ENCODE measurements around the gene YWHAQ.

Gene YWHAQ

DNA sequence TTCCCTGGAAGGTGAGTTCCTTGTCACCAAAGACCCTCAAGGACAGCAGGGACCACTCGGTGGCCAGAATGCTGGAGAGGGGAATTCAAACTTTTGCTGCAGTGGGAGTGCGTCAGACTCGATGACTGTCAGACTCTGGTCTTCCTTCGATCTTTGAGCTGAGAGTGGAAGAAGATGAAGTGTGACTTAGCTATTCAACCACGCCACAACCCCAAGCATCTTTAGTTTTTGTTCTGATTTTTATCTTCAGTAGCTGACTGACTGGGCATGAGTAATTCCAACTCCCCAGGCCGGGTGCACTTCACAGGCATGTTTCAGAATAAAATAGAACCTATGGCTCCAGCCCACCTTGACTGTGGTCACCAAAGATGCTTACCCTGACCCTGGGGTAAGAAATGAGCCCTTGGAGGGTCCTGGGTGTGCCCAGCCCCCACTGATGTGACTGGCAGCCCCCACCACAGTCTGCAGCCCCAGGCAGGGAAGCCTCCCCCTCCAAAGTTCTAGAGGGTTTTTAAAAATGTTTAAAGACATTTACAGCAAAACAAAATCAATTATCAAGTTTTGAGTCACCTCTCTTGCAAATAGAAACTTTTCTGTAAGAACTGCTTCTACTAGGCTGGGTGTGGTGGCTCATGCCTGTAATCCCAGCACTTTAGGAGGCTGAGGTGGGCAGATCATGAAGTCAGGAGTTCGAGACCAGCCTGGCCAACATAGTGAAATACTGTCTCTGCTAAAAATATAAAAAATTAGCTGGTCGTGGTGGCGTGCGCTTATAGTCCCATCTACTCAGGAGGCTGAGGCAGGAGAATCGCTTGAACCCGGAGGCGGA lies 24.9 kb upstream of the YWHAQ start:
- DNase-seq: peak; percentile 43

DNA sequence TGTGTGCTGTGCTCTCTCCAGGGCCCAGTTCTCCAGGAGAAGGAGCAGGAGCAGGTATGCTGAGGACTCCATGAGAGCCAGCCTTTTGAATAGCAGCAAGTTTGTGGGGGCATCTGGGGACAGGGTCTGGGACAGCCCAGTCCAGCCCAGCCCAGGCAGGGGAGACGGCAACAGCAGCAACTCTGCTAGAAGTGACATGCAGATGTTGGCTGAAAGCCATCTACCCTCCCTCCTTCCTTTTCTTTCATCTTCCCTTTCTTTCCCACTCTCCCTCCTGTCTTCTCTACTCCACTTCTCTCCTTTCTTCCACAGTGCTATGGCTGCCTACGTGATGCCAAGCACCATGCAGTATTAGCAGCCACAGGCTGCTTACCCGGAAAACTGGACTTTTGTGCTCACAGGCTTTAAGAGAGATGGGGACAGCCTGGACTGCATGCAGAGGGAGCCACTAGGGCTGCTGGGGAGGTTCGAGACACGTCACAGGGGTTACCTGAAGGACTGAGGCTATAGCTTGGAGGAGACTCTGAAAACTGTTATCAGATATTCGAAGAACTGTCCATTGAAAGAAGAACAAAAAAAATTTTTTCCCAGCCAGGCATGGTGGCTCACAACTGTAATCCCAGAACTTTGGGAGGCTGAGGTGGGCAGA lies 23.8 kb upstream of the YWHAQ start:
- DNase-seq: no peak

DNA sequence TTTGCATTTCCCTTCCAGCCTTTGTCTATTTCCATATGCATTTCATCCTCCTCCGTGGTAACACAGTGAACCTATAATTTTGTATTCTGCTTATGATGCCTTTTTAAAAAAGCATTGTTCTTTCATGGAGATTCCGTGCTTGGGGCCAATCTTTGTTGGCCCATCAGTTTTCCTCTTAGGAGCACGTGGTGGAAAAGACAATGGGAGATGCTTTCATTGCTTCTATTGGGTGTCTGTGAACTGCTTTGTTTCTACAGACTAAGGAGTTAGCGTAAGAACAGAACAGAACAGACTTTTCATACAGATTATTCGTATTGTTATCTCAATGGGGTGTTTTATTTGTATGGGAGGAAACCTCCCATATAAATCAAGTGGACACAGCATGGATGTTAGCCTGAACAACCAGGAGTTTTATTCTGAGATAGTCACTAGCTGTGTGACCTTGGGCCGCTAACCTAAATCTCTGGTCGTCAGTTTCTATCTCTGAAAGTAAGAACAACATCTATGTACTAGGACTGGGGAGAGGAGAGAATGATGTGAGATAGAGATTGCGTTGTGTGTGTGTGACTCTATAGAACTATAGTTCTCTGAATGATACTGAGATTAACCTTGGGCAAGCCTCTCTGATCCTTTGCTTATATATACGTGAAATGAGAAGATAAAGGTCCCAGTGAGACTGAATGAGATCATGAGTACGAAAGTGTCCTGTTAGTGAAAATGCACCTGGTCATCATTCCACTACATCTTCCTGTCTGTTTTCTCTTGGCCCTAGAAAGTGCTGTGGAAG lies 22.9 kb upstream of the YWHAQ start:
- DNase-seq: no peak

DNA sequence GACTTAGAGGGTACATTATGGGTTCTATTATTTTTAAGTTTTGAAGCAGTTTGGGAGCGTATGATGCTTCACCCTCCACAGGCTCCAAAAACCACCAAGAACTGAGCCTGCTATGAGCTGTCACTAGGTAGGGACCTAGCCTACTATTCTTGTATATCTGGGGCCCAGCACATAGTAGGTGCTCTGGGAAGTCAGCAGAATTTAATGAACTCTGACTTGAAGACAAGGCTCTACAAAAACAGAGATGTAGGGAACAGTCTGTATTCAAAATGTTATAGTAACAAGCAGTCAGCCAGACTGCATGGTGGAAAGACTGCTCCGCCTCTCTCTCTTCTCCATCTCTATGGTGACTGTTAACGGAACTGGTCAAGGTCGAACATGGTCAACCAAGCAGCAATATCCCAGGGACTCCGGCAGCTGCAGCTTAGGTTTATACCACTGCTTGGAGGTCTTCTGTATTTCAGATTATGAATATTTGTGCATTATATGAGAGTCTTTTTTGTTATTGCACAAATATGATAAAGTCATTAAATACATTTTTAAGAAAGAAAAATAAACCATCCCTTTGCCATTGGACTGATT lies 22.2 kb upstream of the YWHAQ start:
- no peak for DNase-seq

DNA sequence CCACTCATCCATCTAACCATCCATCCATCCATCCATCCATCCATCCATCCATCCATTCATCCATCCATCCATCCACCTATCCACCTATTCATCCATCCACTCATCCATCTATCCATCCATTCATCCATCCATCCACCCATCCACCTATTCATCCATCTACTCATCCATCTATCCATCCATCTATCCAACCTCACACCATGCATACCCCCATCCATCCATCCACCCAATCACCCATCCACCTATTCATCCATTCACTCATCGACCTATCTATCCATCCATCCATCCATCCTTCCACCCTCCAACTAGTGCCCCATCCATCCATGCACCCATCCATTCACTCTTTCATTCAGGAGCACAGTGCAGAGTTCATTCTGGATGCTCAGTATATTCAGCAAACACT lies 21.5 kb upstream of the YWHAQ start:
- no peak for DNase-seq

DNA sequence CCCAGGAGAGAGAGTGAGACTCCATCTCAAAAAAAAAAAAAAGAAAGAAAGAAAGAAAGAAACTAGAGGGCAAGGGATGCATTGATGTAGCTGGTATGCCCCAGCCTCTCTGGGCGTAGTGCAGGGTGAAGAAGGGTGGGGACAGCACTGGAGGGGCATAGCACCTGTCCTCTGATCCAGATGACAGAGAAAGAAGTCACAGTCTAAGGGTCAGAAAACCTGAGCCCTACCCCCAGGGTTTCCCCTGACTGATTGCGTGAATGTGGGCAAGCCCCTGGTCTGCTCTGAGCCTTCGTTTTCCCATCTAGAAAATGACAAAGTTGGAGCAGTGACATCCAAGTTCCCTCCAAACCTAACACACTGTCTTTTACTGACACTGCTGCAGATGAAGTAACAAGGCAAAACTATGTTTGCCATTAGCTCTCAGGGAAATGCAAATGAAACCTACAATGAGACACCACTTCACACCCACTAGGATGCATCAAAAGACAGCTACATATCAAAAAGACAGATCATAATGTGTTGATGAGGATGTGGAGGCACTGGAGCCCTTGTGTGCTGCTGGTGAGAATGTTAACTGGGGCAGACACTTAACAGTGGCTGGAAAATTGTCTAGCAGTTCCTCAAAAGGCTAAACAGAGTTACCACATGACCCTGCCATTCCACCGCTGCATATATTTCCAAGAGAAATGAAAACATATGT lies 19.5 kb upstream of the YWHAQ start:
- no peak for DNase-seq

DNA sequence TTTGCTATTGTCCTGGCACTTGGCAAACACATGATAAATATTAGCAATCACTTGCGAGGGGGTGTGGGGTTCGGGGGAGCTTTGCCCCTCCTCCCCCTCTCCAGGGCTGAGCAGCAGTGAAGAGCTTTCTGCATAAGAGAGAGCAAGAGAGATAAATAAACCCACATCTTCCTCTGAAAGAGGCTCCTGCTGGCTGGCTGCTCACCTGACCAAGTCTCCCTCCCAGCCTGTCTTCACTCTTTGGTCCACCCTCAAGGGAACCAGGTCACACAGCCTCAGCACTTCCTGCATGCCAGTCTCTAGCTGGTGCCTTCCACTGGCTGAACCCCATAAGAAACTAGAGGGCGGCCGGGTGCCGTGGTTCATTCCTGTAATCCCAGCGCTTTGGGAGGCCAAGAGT lies 18.5 kb upstream of the YWHAQ start:
- DNase-seq: no peak

DNA sequence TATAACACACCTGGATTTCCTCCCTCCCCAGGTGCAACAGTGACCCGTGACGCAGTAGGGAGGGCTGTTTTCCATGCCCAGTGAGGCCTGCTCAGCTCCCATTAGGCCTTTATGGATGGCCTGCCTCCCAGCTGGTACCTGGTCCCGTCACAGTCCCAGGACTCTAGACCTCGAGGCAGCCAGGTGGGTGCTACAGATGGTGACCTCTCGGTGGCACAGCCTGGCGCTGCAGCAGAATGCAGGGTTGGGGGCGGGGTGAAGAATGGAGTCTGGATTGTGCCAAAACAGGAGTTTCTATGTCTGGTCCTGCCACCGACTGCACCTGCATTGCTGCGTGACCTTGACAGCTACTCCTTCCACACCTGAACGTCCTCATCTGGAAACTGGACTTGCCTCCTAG lies 18.0 kb upstream of the YWHAQ start:
- no peak for DNase-seq

DNA sequence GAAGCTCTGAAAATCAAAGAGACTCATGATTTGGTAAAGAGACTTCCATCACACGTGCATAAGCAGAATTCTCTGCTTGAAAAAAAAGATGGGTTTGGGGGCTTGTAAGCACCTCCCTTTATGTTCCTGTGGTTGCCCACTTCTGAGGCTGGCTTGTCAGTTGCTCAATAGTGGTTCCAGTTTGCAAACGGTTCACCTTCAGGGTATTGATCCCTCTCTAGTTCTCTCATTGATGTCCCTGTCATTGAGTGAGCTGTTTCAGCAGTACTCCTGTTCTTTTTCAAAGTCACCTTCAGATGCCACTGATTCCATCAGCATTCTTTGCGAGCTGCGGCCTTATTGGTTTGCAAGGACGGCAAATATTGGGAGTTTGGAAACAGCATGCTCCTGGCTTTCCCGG lies 17.1 kb upstream of the YWHAQ start:
- no peak for DNase-seq

DNA sequence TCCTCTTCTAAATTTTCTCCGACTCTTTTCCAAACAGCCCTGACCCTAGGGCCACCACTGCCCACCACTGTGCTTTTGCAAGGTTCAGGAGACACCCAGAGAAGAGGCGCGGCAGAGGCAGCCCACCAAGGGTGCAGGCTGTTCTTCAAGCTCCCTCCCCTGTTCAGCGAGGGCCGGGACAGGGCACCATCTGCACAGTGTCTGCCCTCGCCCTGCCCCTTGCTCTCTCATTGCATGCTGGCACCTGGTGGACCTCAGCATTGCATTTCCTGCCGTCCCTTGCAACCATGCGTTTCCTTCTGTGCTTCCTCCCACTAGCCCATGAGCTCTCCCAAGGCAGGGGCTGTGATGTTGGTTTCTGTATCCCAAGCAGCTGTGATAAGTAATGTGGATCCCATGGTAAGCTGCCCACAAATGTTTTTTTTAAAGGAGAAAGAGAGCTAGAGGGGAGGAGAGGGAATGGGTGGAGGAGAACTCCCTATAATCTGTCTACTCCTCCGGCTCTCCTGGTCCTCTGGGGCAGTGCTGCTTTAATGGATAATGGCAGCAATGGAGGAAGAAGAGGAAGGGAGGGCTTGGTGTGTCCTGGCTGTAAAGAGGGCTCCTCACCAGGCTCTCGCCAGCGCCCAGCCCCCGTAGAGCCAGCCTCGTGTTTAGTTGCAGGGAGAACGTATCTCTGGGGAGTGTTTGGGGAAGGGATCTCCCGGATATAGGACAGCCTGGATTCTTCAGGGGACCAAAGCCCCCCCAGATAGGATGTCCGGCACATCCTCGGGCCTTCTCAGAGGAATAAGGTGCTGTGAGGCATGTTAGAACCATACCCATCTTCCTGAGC lies 15.6 kb upstream of the YWHAQ start:
- no peak for DNase-seq

DNA sequence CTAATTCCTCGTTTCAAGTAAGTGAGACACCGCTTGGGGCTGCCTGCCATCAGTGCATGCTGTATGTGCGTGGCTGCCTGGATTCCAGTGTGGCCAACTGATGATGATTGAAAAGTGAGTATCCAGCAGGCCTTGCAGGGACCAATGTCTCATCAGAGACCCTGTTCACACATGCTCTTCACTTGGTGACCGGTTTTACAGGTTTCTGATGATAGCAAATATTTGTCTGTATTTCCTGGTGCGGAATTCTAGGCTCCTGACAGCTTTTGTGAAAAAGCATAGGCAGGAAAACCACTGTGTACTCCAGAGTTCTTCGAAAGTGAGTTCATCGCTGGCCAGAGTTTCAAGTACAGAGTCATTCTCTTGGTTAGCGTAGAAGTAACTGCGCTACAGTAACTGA lies 13.8 kb upstream of the YWHAQ start:
- no peak for DNase-seq

DNA sequence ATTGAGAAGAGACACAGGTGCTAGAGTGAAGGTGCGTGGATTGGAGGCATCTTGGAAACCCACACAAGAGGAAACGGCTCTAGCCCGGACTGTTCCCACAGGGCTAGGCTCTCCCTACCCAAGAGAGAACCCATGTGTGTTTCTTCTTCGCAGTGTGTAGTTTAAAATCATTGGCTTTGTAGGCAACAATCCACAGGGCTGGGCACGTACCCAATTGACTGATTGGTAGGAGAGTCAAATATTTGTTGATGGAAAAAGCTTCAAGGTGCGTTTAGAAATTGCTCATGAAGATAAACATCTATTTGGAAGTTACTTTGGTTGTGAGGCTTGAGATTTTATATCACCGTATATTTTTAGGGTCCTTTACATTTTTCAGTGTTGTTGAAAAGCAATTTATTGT lies 13.2 kb upstream of the YWHAQ start:
- no peak for DNase-seq

DNA sequence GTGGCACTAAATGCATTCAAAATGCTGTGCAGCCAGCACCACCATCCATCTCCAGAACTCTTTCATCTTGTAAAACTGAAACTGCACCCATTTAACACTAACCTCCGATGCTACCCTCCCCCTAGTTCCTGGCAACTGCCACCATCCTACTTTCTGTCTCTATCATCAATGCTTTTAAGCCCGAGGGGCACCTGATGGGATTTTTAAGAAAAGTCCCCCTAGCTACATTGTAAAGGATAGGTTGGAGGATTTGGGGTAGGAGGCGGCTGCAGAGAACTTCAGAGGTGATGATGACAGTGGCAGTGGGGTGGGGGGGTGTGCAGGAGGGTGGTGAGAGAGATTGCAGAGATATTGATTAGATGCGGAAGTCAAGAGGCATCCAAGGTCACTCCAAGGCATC lies 10.8 kb upstream of the YWHAQ start:
- no peak for DNase-seq

DNA sequence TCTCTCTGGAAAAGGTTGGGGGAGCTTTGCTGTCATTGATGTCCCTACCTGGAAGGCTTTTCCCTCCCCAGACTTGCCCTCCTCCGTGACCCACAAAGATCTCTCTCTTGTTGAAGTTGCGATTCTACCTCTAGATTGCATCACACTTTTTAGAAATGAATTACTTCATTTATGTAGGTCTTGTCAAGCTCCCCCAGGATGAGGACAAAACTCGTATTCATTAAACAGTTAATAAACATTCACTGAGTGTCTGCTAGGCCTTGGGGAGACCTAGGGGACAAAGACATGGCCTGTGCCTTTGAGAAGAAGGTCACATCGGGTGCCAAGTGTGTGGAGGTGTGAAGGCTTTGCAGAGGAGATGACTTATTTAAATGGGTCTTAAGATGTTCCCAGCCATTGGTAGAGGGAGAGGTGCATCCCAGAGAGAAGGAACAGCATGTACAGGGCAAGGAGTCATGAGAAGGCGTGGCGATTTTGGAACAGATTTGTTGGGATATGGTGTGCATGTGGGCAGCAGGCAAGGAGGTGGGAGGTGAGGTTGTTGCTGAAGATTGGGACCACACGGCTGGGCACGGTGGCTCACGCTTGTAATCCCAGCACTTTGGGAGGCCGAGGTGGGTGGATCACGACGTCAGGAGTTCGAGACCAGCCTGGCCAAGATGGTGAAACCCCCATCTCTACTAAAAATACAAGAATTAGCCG lies 9.8 kb upstream of the YWHAQ start:
- no peak for DNase-seq

DNA sequence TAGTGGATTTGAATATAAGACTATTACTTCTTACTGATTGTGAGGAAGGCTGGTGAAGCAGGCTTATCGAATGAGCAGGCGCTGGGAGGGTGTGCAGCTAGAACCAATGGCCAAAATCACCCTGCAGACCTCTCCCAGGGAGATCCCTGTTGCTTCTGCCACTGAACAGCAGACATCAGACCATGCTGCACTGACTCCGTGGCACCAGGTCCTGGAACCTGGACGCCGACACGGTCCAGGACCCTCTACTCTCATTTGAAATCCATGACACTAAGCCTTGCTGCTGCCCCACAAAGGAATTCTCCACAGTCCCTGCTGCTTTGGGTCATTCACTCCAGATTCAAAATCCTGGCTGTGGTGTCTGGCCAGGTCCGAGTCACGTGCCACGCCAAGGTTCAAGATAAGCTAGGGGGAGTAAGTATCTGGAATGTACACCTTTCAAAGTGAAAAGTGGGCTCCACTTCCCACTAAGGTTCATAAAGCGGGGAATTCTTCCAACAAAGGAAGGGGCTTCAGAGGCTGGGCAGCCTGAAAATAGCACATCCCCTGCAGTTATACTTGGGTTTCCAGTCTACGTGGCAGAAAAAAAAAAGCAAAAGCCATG lies 9.0 kb upstream of the YWHAQ start:
- DNase-seq: no peak

DNA sequence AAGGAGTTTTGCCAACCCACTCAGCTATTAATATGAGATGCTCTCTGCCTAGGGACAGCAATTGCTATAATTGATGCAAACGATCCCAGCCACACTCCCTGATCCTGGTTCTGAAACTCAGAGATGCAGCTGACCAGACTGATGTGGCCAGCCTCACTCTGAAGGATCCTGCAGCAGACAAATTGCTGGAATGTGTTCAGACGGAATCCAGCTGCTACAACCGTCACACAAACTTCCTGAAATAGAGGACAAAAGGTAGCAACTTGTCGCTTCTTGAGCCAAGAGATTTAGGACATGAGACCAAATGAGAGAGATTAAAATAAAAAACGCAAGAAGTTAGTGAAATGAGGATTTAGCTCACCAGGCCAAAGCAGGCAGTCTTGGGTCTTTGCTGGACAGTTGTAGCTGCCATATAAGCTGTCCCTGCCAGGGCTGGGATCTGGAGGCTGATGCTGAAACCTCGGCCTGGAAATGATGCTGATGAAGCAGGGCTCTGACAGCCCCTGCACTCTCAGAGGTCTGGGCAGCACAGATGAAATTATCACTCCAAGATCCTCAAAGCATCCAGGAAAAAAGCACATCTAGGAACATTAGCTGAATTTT lies 8.3 kb upstream of the YWHAQ start:
- no peak for DNase-seq

DNA sequence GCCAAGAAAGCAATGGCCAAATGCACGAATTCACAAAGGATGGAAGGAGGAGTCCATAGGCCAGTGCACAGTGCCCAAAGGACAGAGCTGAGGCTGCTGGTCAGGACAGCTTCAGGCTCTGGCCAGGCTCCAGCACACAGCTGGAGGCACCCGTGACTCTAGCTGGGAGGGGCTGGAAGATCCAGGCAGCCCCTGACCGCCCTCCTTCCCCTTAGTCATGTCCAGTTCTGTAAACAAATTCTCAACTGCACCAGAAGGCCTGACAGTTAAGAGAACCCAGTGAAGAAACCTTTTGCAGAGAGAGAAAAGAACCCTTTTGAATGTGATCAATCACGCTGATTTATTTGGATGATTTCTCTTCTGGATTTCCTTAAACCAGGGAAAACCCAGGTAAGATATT lies 7.7 kb upstream of the YWHAQ start:
- no peak for DNase-seq

DNA sequence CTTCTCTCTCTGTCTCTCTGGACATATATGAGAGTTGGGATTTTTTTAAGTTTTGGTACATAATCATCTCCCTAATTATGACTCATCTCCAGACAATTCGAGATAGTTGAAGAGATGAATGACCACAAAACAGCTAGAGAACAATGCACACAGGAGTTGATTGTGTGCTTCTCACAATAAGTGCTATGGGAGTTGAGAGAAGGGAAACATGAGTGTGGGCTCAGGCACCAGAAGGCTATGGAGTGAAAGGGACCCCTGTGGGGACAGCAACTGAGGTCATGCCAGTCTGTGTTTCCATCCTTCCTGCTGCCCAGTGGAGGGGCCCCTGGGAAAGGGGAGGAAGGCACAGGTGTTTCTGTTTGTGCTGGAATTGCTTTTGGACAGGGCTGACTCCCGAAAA lies 6.5 kb upstream of the YWHAQ start:
- DNase-seq: no peak

DNA sequence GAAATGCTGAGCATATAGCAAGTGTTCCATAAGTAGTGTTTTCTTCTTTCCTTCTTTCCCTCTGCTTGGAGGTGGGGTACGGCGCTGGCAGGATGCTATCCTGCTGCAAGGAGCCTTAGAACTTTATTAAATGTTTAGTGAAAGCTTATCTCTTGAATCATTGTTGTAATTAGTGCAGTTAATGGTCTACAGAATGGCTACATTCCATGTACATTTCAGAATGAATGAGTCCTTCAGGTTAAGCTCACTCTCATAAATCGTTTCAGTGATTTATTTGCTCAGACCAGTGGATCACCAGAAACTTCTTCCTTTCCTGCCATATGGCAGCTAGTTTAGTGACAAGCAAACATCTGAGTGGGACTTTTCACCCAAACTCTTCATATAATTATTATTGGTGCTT lies 3.3 kb upstream of the YWHAQ start:
- DNase-seq: no peak

DNA sequence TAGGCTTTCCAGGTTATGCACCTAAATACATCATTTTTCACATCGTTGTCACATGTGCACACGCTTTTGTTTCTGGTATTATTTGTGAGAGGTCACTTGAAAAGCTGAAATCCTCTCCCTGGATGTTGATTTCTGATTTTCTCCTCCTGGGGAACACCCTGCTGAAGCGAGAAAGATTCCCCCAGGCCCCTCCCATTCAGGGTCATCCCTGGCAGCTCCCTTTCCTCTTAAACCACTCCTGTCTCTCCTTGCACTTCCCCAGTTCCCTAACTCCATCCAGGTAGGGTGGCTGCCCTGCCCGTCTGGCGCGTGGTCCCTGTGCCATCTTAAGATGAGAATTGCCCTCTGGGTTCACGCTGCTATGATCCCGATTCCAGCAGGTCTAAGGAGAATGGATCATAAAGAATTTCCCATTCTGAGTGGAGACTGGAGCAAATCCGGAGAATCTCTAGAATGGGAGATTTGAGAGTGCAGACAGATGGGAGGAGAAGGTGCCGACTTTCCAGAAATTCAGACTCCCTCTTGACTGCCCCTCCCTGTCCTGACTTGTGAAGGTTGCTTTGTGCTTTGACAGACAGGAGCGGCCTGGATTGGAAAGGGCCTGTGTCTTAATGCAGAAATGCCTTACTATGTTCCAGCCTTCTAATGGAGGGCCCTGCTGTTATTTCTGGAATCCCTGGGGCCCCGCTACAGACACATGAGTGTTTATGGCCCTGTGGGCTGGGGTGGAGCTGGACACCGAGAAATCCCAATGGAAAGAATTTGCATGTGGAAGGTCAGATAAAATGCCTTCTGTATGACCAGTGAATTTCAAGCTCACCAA lies 1.3 kb upstream of the YWHAQ start:
- DNase-seq: no peak
